Measurements from ENCODE around the gene RNASEL. TPM values are rescaled to one million over a fixed set of nuclear protein-coding genes. Genes with fewer than 3 reads are reported as not detected.

The RNASEL gene
- total and polyA plus RNA-seq, 2 of the 4 experiments (the other 2 are of a cell fraction) = 2.5 to 6.5 TPM

GRCh38 chr1:182627622-182628021, 38.6 kb upstream of the RNASEL start:
- Histone ChIP-seq H2AK5ac (ENCODE audit: low read depth, low read length) (no peak overlapping the region), H3K23ac (ENCODE audit: low read depth, low read length) (no peak overlapping the region), H2BK15ac (ENCODE audit: low read depth, low read length) (no peak overlapping the region), H3K9ac (ENCODE audit: low read depth, low read length) (no peak overlapping the region), H3K9me1 (ENCODE audit: insufficient read depth, low read length) (peaks cover 4% of the 10 kb centered on the region; the same call in 1 of the 2 replicates), H2BK5ac (ENCODE audit: low read depth, low read length, poor library complexity, severe bottlenecking) (no peak overlapping the region), H3K4me2 (ENCODE audit: low read depth, low read length) (no peak overlapping the region), H4K8ac (ENCODE audit: low read depth in 2 of 2, low read length in 2 of 2) (no peak overlapping the region), H4K5ac (ENCODE audit: low read depth, low read length) (no peak overlapping the region), H3K27me3 (ENCODE audit: control insufficient read depth, insufficient read depth, low read length) (peaks cover 8% of the 10 kb centered on the region), H2AK9ac (replicated peaks; ENCODE audit: low read depth, low read length, poor library complexity) (no peak overlapping the region), H2BK120ac (ENCODE audit: low read depth, low read length) (no peak overlapping the region), H3K4ac (ENCODE audit: low read depth, low read length) (no peak overlapping the region), H3K9me3 (ENCODE audit: control insufficient read depth, insufficient read depth, low read length) (no peaks in the 10 kb centered on the region), H3K14ac (replicated peaks; ENCODE audit: low read depth, low read length) (no peak overlapping the region), H4K91ac (ENCODE audit: insufficient read depth, low read depth, low read length) (no peak overlapping the region), H3K18ac (ENCODE audit: low read depth, low read length) (no peak overlapping the region), H3K36me3 (ENCODE audit: control insufficient read depth, insufficient read depth, low read length) (no peaks in the 10 kb centered on the region), H3K27ac (ENCODE audit: insufficient read depth, low read length) (no peak overlapping the region), H3K4me3 (ENCODE audit: insufficient read depth, low read depth, low read length) (no peak overlapping the region), H4K20me1 (ENCODE audit: insufficient read depth, low read length) (no peaks in the 10 kb centered on the region), H3K4me1 (ENCODE audit: control insufficient read depth, insufficient read depth, low read length) (peaks cover 2% of the 10 kb centered on the region; the same call in 1 of the 2 replicates), H2AFZ (replicated peaks; ENCODE audit: low read length, poor library complexity) (no peak overlapping the region), H3K56ac (ENCODE audit: extremely low read depth, insufficient read depth, low read length) (no peak overlapping the region), H2BK20ac (ENCODE audit: low read depth, low read length) (no peak overlapping the region), H3K79me1 (ENCODE audit: low read depth in 1 of 2, low read length in 2 of 2) (no peaks in the 10 kb centered on the region)
- intact Hi-C loops (cut with micrococcal nuclease) (no loop called here), dilution Hi-C loops (cut with HindIII; ENCODE audit: low sequenced_read_pairs, unreplicated experiment) (no loop called here), in situ Hi-C loops (cut with MboI; ENCODE audit: low sequenced_read_pairs) (no loop called here)
- CTCF ChIA-PET = interaction anchor here (1.1 to 1.3 kb wide), 2 partner anchors 9 to 11 kb away, joined by 3 to 5 read pairs; no protein-coding TSS in a partner anchor
- TF ChIP-seq NFE2L2 (IDR thresholded peaks at IDR 0.05; ENCODE audit: low read depth, low read length) = no peak
- no peak for TF ChIP-seq CEBPB (IDR thresholded peaks at IDR 0.05; ENCODE audit: low read depth, low read length)
- no peak for TF ChIP-seq RAD21 (IDR thresholded peaks at IDR 0.05; ENCODE audit: low read length)
- TF ChIP-seq RCOR1 (IDR thresholded peaks at IDR 0.05; ENCODE audit: insufficient replicate concordance, low read length) = no peak
- no peak for TF ChIP-seq CHD1 (IDR thresholded peaks at IDR 0.05; ENCODE audit: low read depth, low read length)
- TF ChIP-seq MAFK (IDR thresholded peaks at IDR 0.05; ENCODE audit: low read depth, low read length) = no peak
- TF ChIP-seq, protein P1, sequence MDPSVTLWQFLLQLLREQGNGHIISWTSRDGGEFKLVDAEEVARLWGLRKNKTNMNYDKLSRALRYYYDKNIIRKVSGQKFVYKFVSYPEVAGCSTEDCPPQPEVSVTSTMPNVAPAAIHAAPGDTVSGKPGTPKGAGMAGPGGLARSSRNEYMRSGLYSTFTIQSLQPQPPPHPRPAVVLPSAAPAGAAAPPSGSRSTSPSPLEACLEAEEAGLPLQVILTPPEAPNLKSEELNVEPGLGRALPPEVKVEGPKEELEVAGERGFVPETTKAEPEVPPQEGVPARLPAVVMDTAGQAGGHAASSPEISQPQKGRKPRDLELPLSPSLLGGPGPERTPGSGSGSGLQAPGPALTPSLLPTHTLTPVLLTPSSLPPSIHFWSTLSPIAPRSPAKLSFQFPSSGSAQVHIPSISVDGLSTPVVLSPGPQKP (IDR thresholded peaks at IDR 0.05; ENCODE audit: borderline replicate concordance, low read depth, low read length) = no peak
- POLR2A ChIA-PET (ENCODE audit: unreplicated experiment) = no interaction called here
- no CpG with 5 or more reads among the region's 2 CpGs for WGBS, 2 experiments (ENCODE audit: extremely low coverage in 2 of 2, insufficient read length in 1 of 2)
- no peak for DNase-seq
- BruUV-seq (replicated peaks) = no TSS peak
- no peak for ATAC-seq (ENCODE audit: low read depth)
